HCT116 (cell line): ENCODE results near the gene KHNYN. TPM values are rescaled to one million over a fixed set of nuclear protein-coding genes. Genes with fewer than 3 reads are reported as not detected.
A peak's percentile ranks its signal among the peaks of the same experiment; 100 is the strongest.

Experiments used
- ATAC-seq: fragments of 200-7000 bp; cut with Tn5 transposase; 2 replicates; pipeline ENCODE4 v1.9.1; 2020; ENCODE audit warnings: mild to moderate bottlenecking, moderate library complexity
- BruUV-seq: library from RNA; stranded (reverse); fragments of 400-500 nt; replicated peaks from 2 replicates; lab custom pipeline; 2021; lab: Mats Ljungman, UMichigan
- CTCF ChIA-PET: fragments of 300-600 bp; sonication (Branson Sonifier 250); formaldehyde crosslinking; loops from one replicate; lab custom pipeline; 2021; ENCODE audit warnings: antibody characterized with exemption; lab: Charles Lee
- POLR2A ChIA-PET: fragments of 300-600, 350-600 bp; sonication (Branson Sonifier 250); formaldehyde crosslinking; loops from one replicate; lab custom pipeline; 2021; ENCODE audit warnings: antibody characterized with exemption; lab: Charles Lee
- RAD21 ChIA-PET, 2 experiments: fragments of 300-600 bp; sonication (Branson Sonifier 250); formaldehyde crosslinking; loops; one replicate each; lab custom pipeline; 2023; ENCODE audit warnings: low total read pairs in 2 of 2; ENCODE audit not compliant: uncharacterized antibody in 2 of 2, unreplicated experiment in 2 of 2, low non-redundant PET in 1 of 2; lab: Charles Lee
- DNase-seq: peaks from one replicate; pipeline ENCODE4 v3.0.0-alpha.2; 2010; ENCODE audit warnings: low read depth, low spot score
- H2AFZ ChIP-seq: fragments of 200-600 bp; shearing (Covaris generic), sonication (generic); 2 replicates; pipeline ENCODE4 v1.6.1; 2017; ENCODE audit warnings: low read depth, mixed run types, mixed read lengths, antibody characterized with exemption, low read length; ENCODE audit not compliant: poor library complexity, severe bottlenecking
- H3K27ac ChIP-seq: 2 replicates; pipeline ENCODE4 v1.5.1; 2012; ENCODE audit warnings: low read depth, low read length
- H3K27me3 ChIP-seq: fragments of 200-600 bp; sonication (generic); 2 replicates; pipeline ENCODE4 v1.6.1; 2016; ENCODE audit warnings: mixed run types, low read length, mixed read lengths; ENCODE audit not compliant: insufficient read depth
- H3K36me3 ChIP-seq, 2 experiments: fragments of 200-500 bp in 1 of 2; fragments of 200-600 bp in 1 of 2; sonication (Bioruptor generic) in 1 of 2; sonication (generic) in 1 of 2; 2 replicates each; pipeline versions ENCODE4 v1.5.1 to v1.6.1; 2014 to 2016; ENCODE audit warnings: low read length in 2 of 2, inconsistent platforms in 1 of 2, mixed read lengths in 1 of 2, mixed run types in 1 of 2; ENCODE audit not compliant: insufficient read depth in 2 of 2, control insufficient read depth in 1 of 2
- H3K4me1 ChIP-seq, 2 experiments: fragments of 200-600 bp in 1 of 2; sonication (generic) in 1 of 2; 2 replicates each; pipeline versions ENCODE4 v1.5.1 to v1.6.1; 2012 to 2017; ENCODE audit warnings: low read length in 2 of 2, inconsistent platforms in 1 of 2, mild to moderate bottlenecking in 1 of 2, mixed read lengths in 1 of 2, mixed run types in 1 of 2, moderate library complexity in 1 of 2; ENCODE audit not compliant: insufficient read depth in 2 of 2, control insufficient read depth in 1 of 2
- H3K4me2 ChIP-seq: fragments of 200-600 bp; sonication (generic); 2 replicates; pipeline ENCODE4 v1.6.1; 2017; ENCODE audit warnings: mixed run types, low read length, mixed read lengths
- H3K4me3 ChIP-seq, 2 experiments: fragments of 200-600 bp in 1 of 2; sonication (generic) in 1 of 2; replicated peaks in 1 of 2; 2 replicates each; pipeline ENCODE4 v1.5.1; 2011 to 2016; ENCODE audit warnings: low read length in 2 of 2, control low read depth in 1 of 2, low read depth in 1 of 2, mild to moderate bottlenecking in 1 of 2, mixed read lengths in 1 of 2, mixed run types in 1 of 2
- H3K79me2 ChIP-seq: fragments of 200-600 bp; sonication (generic); 2 replicates; pipeline ENCODE4 v1.6.1; 2017; ENCODE audit warnings: mild to moderate bottlenecking, mixed run types, low read length, moderate library complexity, mixed read lengths; ENCODE audit not compliant: insufficient read depth
- H3K9ac ChIP-seq: fragments of 200-600 bp; sonication (generic); 2 replicates; pipeline ENCODE4 v1.6.1; 2016; ENCODE audit warnings: low read length, mixed read lengths
- H3K9me2 ChIP-seq: fragments of 200-600 bp; sonication (generic), shearing (Covaris generic); 2 replicates; pipeline ENCODE4 v1.6.1; 2017; ENCODE audit warnings: mixed run types, mild to moderate bottlenecking, moderate library complexity; ENCODE audit not compliant: insufficient read depth
- H3K9me3 ChIP-seq, 2 experiments: fragments of 200-500 bp in 1 of 2; fragments of 200-600 bp in 1 of 2; sonication (Bioruptor generic) in 1 of 2; sonication (generic) in 1 of 2; 2 replicates each; pipeline ENCODE4 v1.6.1; 2014 to 2017; ENCODE audit warnings: low read length in 2 of 2, mixed read lengths in 2 of 2, inconsistent platforms in 1 of 2, low read depth in 1 of 2, mild to moderate bottlenecking in 1 of 2, mixed run types in 1 of 2, moderate library complexity in 1 of 2; ENCODE audit not compliant: control insufficient read depth in 1 of 2, insufficient read depth in 1 of 2
- H4K20me1 ChIP-seq: fragments of 200-600 bp; sonication (generic), shearing (Covaris generic); 2 replicates; pipeline ENCODE4 v1.6.1; 2017; ENCODE audit warnings: mixed run types, mild to moderate bottlenecking, moderate library complexity; ENCODE audit not compliant: insufficient read depth
- CBX3 ChIP-seq: IDR thresholded peaks from 2 replicates; pipeline ENCODE4 v1.6.1; 2012; ENCODE audit warnings: low read depth
- EGR1 ChIP-seq: IDR thresholded peaks from 2 replicates; pipeline ENCODE4 v1.6.1; 2012; ENCODE audit warnings: low read depth
- EZH2 ChIP-seq: fragments of 200-600 bp; sonication (generic); IDR thresholded peaks from 2 replicates; pipeline ENCODE4 v1.6.1; 2017; ENCODE audit warnings: antibody characterized with exemption, mixed run types
- JUND ChIP-seq: IDR thresholded peaks from 2 replicates; pipeline ENCODE4 v1.6.1; 2012
- MAX ChIP-seq: IDR thresholded peaks from 2 replicates; pipeline ENCODE4 v1.6.1; 2012
- POLR2AphosphoS5 ChIP-seq: IDR thresholded peaks from 2 replicates; pipeline ENCODE4 v1.6.1; 2011; ENCODE audit warnings: mild to moderate bottlenecking, low read depth, low read length, moderate library complexity
- RAD21 ChIP-seq: IDR thresholded peaks from 2 replicates; pipeline ENCODE4 v1.6.1; 2012; ENCODE audit warnings: low read depth, mild to moderate bottlenecking
- REST ChIP-seq: IDR thresholded peaks from 2 replicates; pipeline ENCODE4 v1.6.1; 2012; ENCODE audit warnings: low read depth
- SIN3A ChIP-seq: IDR thresholded peaks from 2 replicates; pipeline ENCODE4 v1.6.1; 2012; ENCODE audit warnings: low read depth
- SP1 ChIP-seq: IDR thresholded peaks from 2 replicates; pipeline ENCODE4 v1.6.1; 2012; ENCODE audit warnings: low read depth
- SRF ChIP-seq: IDR thresholded peaks from 2 replicates; pipeline ENCODE4 v1.6.1; 2012; ENCODE audit warnings: low read depth
- ZFX ChIP-seq: fragments of 450-650 bp; IDR thresholded peaks from 2 replicates; pipeline ENCODE4 v1.6.1; 2017
- ZNF274 ChIP-seq: fragments of 200-500 bp; sonication (Bioruptor generic); IDR thresholded peaks from 2 replicates; pipeline ENCODE4 v1.6.1; 2014; ENCODE audit warnings: mild to moderate bottlenecking, low read depth, low read length, inconsistent platforms
- intact Hi-C: fragments of 100-400 bp; cut with micrococcal nuclease; formaldehyde crosslinking; loops from 2 replicates; pipeline ENCODE4 v1.10.0; 2022
- total RNA-seq: library from RNA; stranded (reverse); gene quantifications from one replicate; pipeline ENCODE4 v1.2.1, GENCODE V29; 2021; ENCODE audit not compliant: unreplicated experiment
- TF ChIP-seq, protein P1 (sequence below): IDR thresholded peaks from 2 replicates; pipeline ENCODE4 v1.6.1; 2012

The KHNYN gene
- total RNA-seq, 1 experiment from 2014 or later = 50.1 TPM

DNA sequence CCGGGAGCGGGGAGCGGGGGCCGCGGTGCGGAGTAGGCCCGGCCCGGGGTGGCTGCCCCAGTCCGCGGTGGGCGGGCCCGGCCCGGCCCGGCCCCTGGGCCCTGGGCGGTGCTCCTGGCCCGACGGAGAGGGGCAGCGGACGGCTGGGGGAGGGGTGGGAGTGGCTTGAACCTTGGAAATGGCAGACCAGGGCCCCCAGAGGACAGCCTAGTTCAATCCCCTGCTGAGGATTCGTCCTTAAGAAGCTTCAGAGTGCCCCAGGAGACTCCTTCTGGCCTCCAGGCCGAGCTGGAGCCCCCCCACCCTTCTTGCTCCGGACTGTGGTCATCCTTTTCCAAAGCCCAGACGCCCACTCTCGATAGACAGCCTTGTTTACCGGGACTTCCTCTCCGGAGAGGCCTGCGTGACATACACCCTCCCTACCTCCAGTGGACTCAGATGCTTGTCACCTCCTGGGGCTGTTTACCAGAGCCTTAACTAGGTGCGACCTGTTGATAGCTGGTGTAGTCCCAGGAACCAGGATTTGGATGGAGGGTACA, 458 bp downstream of the KHNYN start:
- Histone ChIP-seq H3K79me2 (peaks cover 21% of the 10 kb centered on the region), H2AFZ (no peak overlapping the region), H3K4me3 (peak overlapping the region; percentile 93 to 95), H3K9me2 (no peaks in the 10 kb centered on the region), H3K9me3 (no peaks in the 10 kb centered on the region), H3K4me2 (peak overlapping the region; percentile 95)
- RAD21 ChIA-PET = interaction anchor here in 1 of 2 experiments (2.1 kb wide), 1 partner anchor 64 kb away, joined by 18 read pairs; no protein-coding TSS in a partner anchor
- intact Hi-C loops = loop anchor here (2.0 to 10.0 kb wide), 2 partner anchors 187 to 215 kb away; partner anchors contain the start of genes CHMP4A, MDP1 and TINF2
- TF ChIP-seq SRF (no peak), ZFX (peak; percentile 86), POLR2AphosphoS5 (peak; percentile 49; the same call in 1 of the 2 replicates), EZH2 (no peak)
- TF ChIP-seq, all 23 proteins: peak for 2
- Histone ChIP-seq H3K4me1 (peaks cover 14 to 37% of the 10 kb centered on the region in 2 experiments), H4K20me1 (no peaks in the 10 kb centered on the region), H3K27ac (peak overlapping the region; percentile 92), H3K36me3 (peaks cover 10 to 15% of the 10 kb centered on the region in 2 experiments; a peak in 3 of 4 replicates), H3K27me3 (no peaks in the 10 kb centered on the region), H3K9ac (peak overlapping the region; percentile 95)
- DNase-seq (no peak), ATAC-seq (peak; percentile 82)
- ChIA-PET POLR2A (interaction anchor here (0.6 to 3.3 kb wide), 8 partner anchors 11 to 187 kb away, joined by 3 to 38 read pairs (median 6); partner anchors contain the start of genes DHRS1, NOP9 and TINF2), CTCF (interaction anchor here (1.1 to 4.1 kb wide), 7 partner anchors 12 to 188 kb away, joined by 3 to 162 read pairs (median 6); partner anchors contain the start of genes ADCY4 and TINF2)
- BruUV-seq = no TSS peak

GRCh38 chr14:24430682-24431568, 1.2 kb downstream of the KHNYN start:
- peak overlapping the region; percentile 95 for H3K9ac ChIP-seq
- H3K4me1 ChIP-seq = peaks cover 14 to 37% of the 10 kb centered on the region in 2 experiments
- peak overlapping the region; percentile 92 for H3K27ac ChIP-seq
- no peaks in the 10 kb centered on the region for H3K27me3 ChIP-seq
- ChIA-PET CTCF (interaction anchor here (0.6 to 4.1 kb wide), 38 partner anchors 8 to 284 kb away, joined by 3 to 162 read pairs (median 5); partner anchors contain the start of genes ADCY4, CIDEB, DHRS1 and IPO4), POLR2A (interaction anchor here (0.7 to 3.3 kb wide), 19 partner anchors 10 to 337 kb away, joined by 3 to 38 read pairs (median 4); partner anchors contain the start of genes CHMP4A, CIDEB, DHRS1 and NOP9), RAD21 (interaction anchor here (0.6 to 2.1 kb wide), 13 partner anchors 11 to 132 kb away, joined by 3 to 25 read pairs (median 4); partner anchors contain the start of gene DHRS1 (in 1 of the 2))
- H4K20me1 ChIP-seq = no peaks in the 10 kb centered on the region
- peak overlapping the region; percentile 93 to 95 for H3K4me3 ChIP-seq
- peaks cover 10 to 15% of the 10 kb centered on the region in 2 experiments; a peak in 3 of 4 replicates for H3K36me3 ChIP-seq
- ATAC-seq = no peak
- peak overlapping the region; percentile 95 for H3K4me2 ChIP-seq
- peaks cover 21% of the 10 kb centered on the region for H3K79me2 ChIP-seq
- H3K9me2 ChIP-seq = no peaks in the 10 kb centered on the region
- no peak for DNase-seq
- no peak overlapping the region for H2AFZ ChIP-seq
- H3K9me3 ChIP-seq = no peaks in the 10 kb centered on the region
- intact Hi-C loops = loop anchor here (1.0 to 10.0 kb wide), 4 partner anchors 66 to 216 kb away; partner anchors contain the start of genes CHMP4A, MDP1 and TINF2
- TSS peak; percentile 53 for BruUV-seq
- TF ChIP-seq JUND = no peak
- TF ChIP-seq SRF = no peak
- TF ChIP-seq CBX3 = no peak
- TF ChIP-seq EGR1 = no peak
- TF ChIP-seq SP1 = no peak
- TF ChIP-seq, protein P1, sequence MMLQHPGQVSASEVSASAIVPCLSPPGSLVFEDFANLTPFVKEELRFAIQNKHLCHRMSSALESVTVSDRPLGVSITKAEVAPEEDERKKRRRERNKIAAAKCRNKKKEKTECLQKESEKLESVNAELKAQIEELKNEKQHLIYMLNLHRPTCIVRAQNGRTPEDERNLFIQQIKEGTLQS = no peak
- TF ChIP-seq RAD21 = no peak
- TF ChIP-seq SIN3A = no peak; the same call in 1 of the 2 replicates
- TF ChIP-seq ZNF274 = no peak
- no peak for TF ChIP-seq MAX
- TF ChIP-seq REST = no peak
